Measurements from ENCODE around the gene EYA2.
"Not testable (repeated sequence)": the region's sequence is repeated elsewhere in the genome, so short reads cannot be mapped to it uniquely, and the experiment has no call there.

DNA sequence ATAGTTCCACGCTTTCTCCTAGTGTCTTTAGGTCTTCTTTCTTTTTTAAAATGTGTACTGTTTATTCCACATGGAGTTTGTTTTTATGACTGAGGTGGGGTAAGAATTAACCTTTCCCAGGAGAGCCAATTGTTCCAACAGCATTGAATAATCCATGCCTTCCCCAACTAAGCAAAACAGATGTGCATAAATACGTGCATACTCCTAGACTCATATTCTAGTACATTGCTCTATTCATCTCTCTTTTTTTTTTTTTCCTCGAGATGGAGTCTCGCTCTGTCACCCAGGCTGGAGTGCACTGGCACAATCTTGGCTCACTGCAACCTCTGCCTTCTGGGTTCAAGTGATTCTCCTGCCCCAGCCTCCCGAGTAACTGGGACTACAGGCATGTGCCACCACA is 14.7 kb upstream of the EYA2 start:
- not testable (repeated sequence) for TF ChIP-seq JUN (IDR thresholded peaks at IDR 0.05; ENCODE audit: borderline replicate concordance, insufficient read depth, insufficient read length, low read depth); EZH2 (IDR thresholded peaks at IDR 0.05; ENCODE audit: borderline replicate concordance, low read depth, low read length, severe bottlenecking); POLR2A (IDR thresholded peaks at IDR 0.05; ENCODE audit: low read depth, low read length); POLR2AphosphoS5 (IDR thresholded peaks at IDR 0.05; ENCODE audit: insufficient read depth, low read depth, low read length); GATA2 (IDR thresholded peaks at IDR 0.05; ENCODE audit: insufficient read depth, insufficient read length, low read depth, low read length); MAX (IDR thresholded peaks at IDR 0.05; ENCODE audit: insufficient read depth, insufficient read length)
- TF ChIP-seq, protein P1, sequence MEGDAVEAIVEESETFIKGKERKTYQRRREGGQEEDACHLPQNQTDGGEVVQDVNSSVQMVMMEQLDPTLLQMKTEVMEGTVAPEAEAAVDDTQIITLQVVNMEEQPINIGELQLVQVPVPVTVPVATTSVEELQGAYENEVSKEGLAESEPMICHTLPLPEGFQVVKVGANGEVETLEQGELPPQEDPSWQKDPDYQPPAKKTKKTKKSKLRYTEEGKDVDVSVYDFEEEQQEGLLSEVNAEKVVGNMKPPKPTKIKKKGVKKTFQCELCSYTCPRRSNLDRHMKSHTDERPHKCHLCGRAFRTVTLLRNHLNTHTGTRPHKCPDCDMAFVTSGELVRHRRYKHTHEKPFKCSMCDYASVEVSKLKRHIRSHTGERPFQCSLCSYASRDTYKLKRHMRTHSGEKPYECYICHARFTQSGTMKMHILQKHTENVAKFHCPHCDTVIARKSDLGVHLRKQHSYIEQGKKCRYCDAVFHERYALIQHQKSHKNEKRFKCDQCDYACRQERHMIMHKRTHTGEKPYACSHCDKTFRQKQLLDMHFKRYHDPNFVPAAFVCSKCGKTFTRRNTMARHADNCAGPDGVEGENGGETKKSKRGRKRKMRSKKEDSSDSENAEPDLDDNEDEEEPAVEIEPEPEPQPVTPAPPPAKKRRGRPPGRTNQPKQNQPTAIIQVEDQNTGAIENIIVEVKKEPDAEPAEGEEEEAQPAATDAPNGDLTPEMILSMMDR (IDR thresholded peaks at IDR 0.05; ENCODE audit: extremely low read depth in 1 of 2, insufficient read depth in 1 of 2, low read depth in 1 of 2, low read length in 2 of 2) = not testable (repeated sequence)

All from endothelial cell of umbilical vein (primary cell).